IPS-NIHi11 (cell line): ENCODE measurements around the gene UEVLD.
"Not testable (repeated sequence)": the region's sequence is repeated elsewhere in the genome, so short reads cannot be mapped to it uniquely, and the experiment has no call there.

Experiments used
- DNase-seq: peaks from one replicate; pipeline ENCODE4 v3.0.0; 2012; ENCODE audit warnings: mixed read lengths, low spot score

UEVLD gene

GRCh38 chr11:18588297-18589252 lies at the start of gene UEVLD:
Gene UEVLD (minus strand): TSS chr11:18588734. CDS start chr11:18588654, 80 bp downstream.
- DNase-seq = peak; percentile 97

- DNase-seq = peak; percentile 96
Measured at GRCh38 chr11:18634140-18635032, 45.9 kb upstream of the UEVLD start, which contains the start of gene SPTY2D1. Gene SPTY2D1 (minus strand): TSS chr11:18634342. CDS start chr11:18634257, 85 bp downstream.

GRCh38 chr11:18633256-18634139 lies 45.0 kb upstream of the UEVLD start:
- no peak for DNase-seq

- no peak for DNase-seq
Measured at GRCh38 chr11:18632841-18633240, 44.3 kb upstream of the UEVLD start.

GRCh38 chr11:18624161-18624560 lies 35.6 kb upstream of the UEVLD start:
- no peak for DNase-seq

GRCh38 chr11:18623707-18624106 lies 35.2 kb upstream of the UEVLD start:
- DNase-seq = no peak

GRCh38 chr11:18618342-18619025 lies 29.9 kb upstream of the UEVLD start:
- no peak for DNase-seq

GRCh38 chr11:18617688-18618341 lies 29.3 kb upstream of the UEVLD start:
- DNase-seq = no peak

- no peak for DNase-seq
Measured at GRCh38 chr11:18615628-18616392, 27.3 kb upstream of the UEVLD start.

GRCh38 chr11:18614667-18615066 lies 26.1 kb upstream of the UEVLD start:
- DNase-seq = no peak

GRCh38 chr11:18612394-18612793 lies 23.9 kb upstream of the UEVLD start:
- no peak for DNase-seq

- DNase-seq = no peak
Measured at GRCh38 chr11:18611196-18611595, 22.7 kb upstream of the UEVLD start.

- DNase-seq = no peak
Measured at GRCh38 chr11:18608376-18608775, 19.8 kb upstream of the UEVLD start.

GRCh38 chr11:18600915-18601569 lies 12.5 kb upstream of the UEVLD start:
- no peak for DNase-seq

GRCh38 chr11:18599739-18600230 lies 11.3 kb upstream of the UEVLD start, which contains the start of gene MISFA:
Gene MISFA (plus strand): TSS chr11:18599789. CDS start chr11:18599929, 140 bp downstream.
- DNase-seq = no peak

GRCh38 chr11:18594999-18595749 lies 6.6 kb upstream of the UEVLD start:
- DNase-seq = no peak

GRCh38 chr11:18594088-18594487 lies 5.6 kb upstream of the UEVLD start:
- DNase-seq = not testable (repeated sequence)

- DNase-seq = no peak
Measured at GRCh38 chr11:18590571-18590970, 2.0 kb upstream of the UEVLD start.
